Prostate gland (tissue), 2 donors: ENCODE measurements around the gene LMO2.

Source experiments
- CTCF ChIP-seq, 4 experiments: fragments of 200-600 bp in 2 of 4; fragments of 450-650 bp in 2 of 4; sonication (generic) in 2 of 4; IDR thresholded peaks; 1 replicate in 3 of 4; 2 replicates in 1 of 4; pipeline ENCODE4 v1.5.1; 2016 to 2019; ENCODE audit warnings: antibody characterized with exemption in 4 of 4, mild to moderate bottlenecking in 2 of 4, moderate library complexity in 2 of 4
- POLR2A ChIP-seq: fragments of 450-650 bp; IDR thresholded peaks from one replicate; pipeline ENCODE4 v1.6.1; 2016; ENCODE audit warnings: antibody characterized with exemption, mild to moderate bottlenecking

- TF ChIP-seq CTCF (IDR thresholded peaks at IDR 0.05) (no peak), POLR2A (no peak)
Measured at GRCh38 chr11:33909552-33909951, 17.7 kb upstream of the LMO2 start.
